ENCODE data around the gene HS3ST1.

GRCh38 chr4:11436084-11436483, 7.4 kb upstream of the HS3ST1 start:
- TF ChIP-seq CTCF (IDR thresholded peaks at IDR 0.05) = no peak
- TF ChIP-seq POLR2A (IDR thresholded peaks at IDR 0.05) = no peak

Data from prostate gland (tissue), 2 donors.